HepG2 (cell line): ENCODE measurements around the gene TUBGCP6. TPM values are rescaled to one million over a fixed set of nuclear protein-coding genes. Genes with fewer than 3 reads are reported as not detected.
A peak's percentile ranks its signal among the peaks of the same experiment; 100 is the strongest.

Experiments
- CAMTA2 ChIP-seq: sonication (generic); formaldehyde crosslinking; IDR thresholded peaks from 2 replicates; pipeline ENCODE4 v1.4.0; 2020; ENCODE audit warnings: mild to moderate bottlenecking, missing genetic modification reagents, borderline replicate concordance
- ELF1 ChIP-seq: sonication (generic); formaldehyde crosslinking; IDR thresholded peaks from 2 replicates; pipeline ENCODE4 v1.4.0; 2020; ENCODE audit warnings: missing genetic modification reagents
- NR2F2 ChIP-seq: IDR thresholded peaks from 2 replicates; pipeline ENCODE4 v1.6.1; 2012; ENCODE audit warnings: low read depth, inconsistent platforms, borderline replicate concordance
- PCBP1 ChIP-seq: fragments of 200-400 bp; formaldehyde crosslinking; IDR thresholded peaks from 2 replicates; pipeline ENCODE4 v1.6.1; 2017; ENCODE audit warnings: mild to moderate bottlenecking, low read depth, low read length, borderline replicate concordance
- PTBP1 ChIP-seq: fragments of 200-400 bp; formaldehyde crosslinking; IDR thresholded peaks from 2 replicates; pipeline ENCODE4 v1.6.1; 2018; ENCODE audit warnings: low read length, low read depth; ENCODE audit not compliant: poor library complexity, severe bottlenecking
- RERE ChIP-seq: IDR thresholded peaks from 2 replicates; pipeline ENCODE4 v1.6.1; 2016; ENCODE audit warnings: low read depth, missing genetic modification reagents, missing compliant biosample characterization
- TMF1 ChIP-seq: sonication (generic); formaldehyde crosslinking; IDR thresholded peaks from 2 replicates; pipeline ENCODE4 v1.8.1; 2022; ENCODE audit warnings: low read depth, missing genetic modification reagents
- ZNF142 ChIP-seq: sonication (generic); formaldehyde crosslinking; IDR thresholded peaks from 2 replicates; pipeline ENCODE4 v1.4.0; 2020; ENCODE audit warnings: missing genetic modification reagents
- ZNF432 ChIP-seq: sonication (generic); formaldehyde crosslinking; IDR thresholded peaks from 2 replicates; pipeline ENCODE4 v1.5.0; 2020; ENCODE audit warnings: missing genetic modification reagents, mild to moderate bottlenecking, borderline replicate concordance
- ZNF562 ChIP-seq: sonication (generic); formaldehyde crosslinking; IDR thresholded peaks from 2 replicates; pipeline ENCODE4 v1.8.0; 2022; ENCODE audit warnings: missing genetic modification reagents, borderline replicate concordance
- ZNF775 ChIP-seq: sonication (generic); formaldehyde crosslinking; IDR thresholded peaks from 2 replicates; pipeline ENCODE4 v1.4.0; 2020; ENCODE audit warnings: missing genetic modification reagents, mild to moderate bottlenecking, moderate library complexity, borderline replicate concordance
- ZNF850 ChIP-seq: sonication (generic); formaldehyde crosslinking; conservative IDR thresholded peaks from 2 replicates; pipeline ENCODE4 v1.9.0; 2021; ENCODE audit warnings: mild to moderate bottlenecking, missing genetic modification reagents
- polyA plus RNA-seq, 8 experiments: library from polyadenylated mRNA; depleted of rRNA in 3 of 8; stranded (reverse) in 7 of 8; unstranded in 1 of 8; fragments of >200 nt; fragmentation: Illumina TruSeq in 4 of 8; extraction: Trizol in 4 of 8; gene quantifications; 2 replicates each; pipeline versions ENCODE4 v1.2.1 to v1.2.3, GENCODE V29; 2011 to 2016; ENCODE audit warnings: low read depth in 4 of 8, missing spikeins in 1 of 8, mixed read lengths in 1 of 8; ENCODE audit not compliant: insufficient read depth in 1 of 8
- total RNA-seq, 5 experiments: library from RNA; depleted of rRNA; stranded (reverse); fragments of >200 nt; fragmentation: Illumina TruSeq; extraction: Trizol; gene quantifications; 2 replicates each; pipeline ENCODE4 v1.2.3, GENCODE V29; 2016; ENCODE audit warnings: low read depth in 1 of 5
- TF ChIP-seq, protein P1 (sequence below): sonication (generic); formaldehyde crosslinking; IDR thresholded peaks from 2 replicates; pipeline ENCODE4 v1.4.0; 2020; ENCODE audit warnings: missing genetic modification reagents

The TUBGCP6 gene
- total and polyA plus RNA-seq, 2 of the 13 experiments (the other 11 are each of a cell fraction or from before 2014, with no cell fraction given): 14.6 to 15.7 TPM

- TF ChIP-seq PCBP1 (0 out of 2 replicates have a peak, but pooled peaks have one; percentile 25), ZNF562 (CRISPR knock-in tag) (no peak), PTBP1 (no peak), ZNF142 (CRISPR knock-in tag) (peak; percentile 78), ELF1 (CRISPR knock-in tag) (peak; percentile 93), TMF1 (CRISPR knock-in tag) (peak; percentile 89; the same call in 1 of the 2 replicates), ZNF850 (CRISPR knock-in tag) (no peak), RERE (no peak), NR2F2 (peak; percentile 48; the same call in 1 of the 2 replicates), ZNF432 (CRISPR knock-in tag) (no peak), ZNF775 (CRISPR knock-in tag) (no peak), CAMTA2 (CRISPR knock-in tag) (no peak)
- TF ChIP-seq, protein P1, sequence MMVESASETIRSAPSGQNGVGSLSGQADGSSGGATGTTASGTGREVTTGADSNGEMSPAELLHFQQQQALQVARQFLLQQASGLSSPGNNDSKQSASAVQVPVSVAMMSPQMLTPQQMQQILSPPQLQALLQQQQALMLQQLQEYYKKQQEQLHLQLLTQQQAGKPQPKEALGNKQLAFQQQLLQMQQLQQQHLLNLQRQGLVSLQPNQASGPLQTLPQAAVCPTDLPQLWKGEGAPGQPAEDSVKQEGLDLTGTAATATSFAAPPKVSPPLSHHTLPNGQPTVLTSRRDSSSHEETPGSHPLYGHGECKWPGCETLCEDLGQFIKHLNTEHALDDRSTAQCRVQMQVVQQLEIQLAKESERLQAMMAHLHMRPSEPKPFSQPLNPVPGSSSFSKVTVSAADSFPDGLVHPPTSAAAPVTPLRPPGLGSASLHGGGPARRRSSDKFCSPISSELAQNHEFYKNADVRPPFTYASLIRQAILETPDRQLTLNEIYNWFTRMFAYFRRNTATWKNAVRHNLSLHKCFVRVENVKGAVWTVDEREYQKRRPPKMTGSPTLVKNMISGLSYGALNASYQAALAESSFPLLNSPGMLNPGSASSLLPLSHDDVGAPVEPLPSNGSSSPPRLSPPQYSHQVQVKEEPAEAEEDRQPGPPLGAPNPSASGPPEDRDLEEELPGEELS (CRISPR knock-in tag): peak; percentile 43
These were observed at the start of gene TUBGCP6 (continued) for GRCh38 chr22:50244420-50245213.
